Activated naive CD4-positive, alpha-beta T cell treated with anti-CD3 and anti-CD28 coated beads for 36 hours (primary cell): ENCODE data around the gene SERTM1. TPM values are rescaled to one million over a fixed set of nuclear protein-coding genes. Genes with fewer than 3 reads are reported as not detected.

Source experiments
- CTCF ChIA-PET: fragments of 350-600 bp; sonication (Branson Sonifier 250); formaldehyde crosslinking; loops from one replicate; lab custom pipeline; 2021; ENCODE audit warnings: antibody characterized with exemption; lab: Charles Lee
- DNase-seq: peaks from one replicate; pipeline ENCODE4 v3.0.0-alpha.2; 2020
- H3K27ac Mint-ChIP-seq: one replicate; pipeline ENCODE4 v1.8.0; 2021; ENCODE audit warnings: mild to moderate bottlenecking, mixed read lengths
- H3K27me3 Mint-ChIP-seq: one replicate; pipeline ENCODE4 v1.8.0; 2021; ENCODE audit warnings: low read depth, mixed read lengths
- H3K36me3 Mint-ChIP-seq: one replicate; pipeline ENCODE4 v1.8.0; 2021; ENCODE audit warnings: low read depth, mixed read lengths
- H3K4me1 Mint-ChIP-seq: one replicate; pipeline ENCODE4 v1.8.0; 2021; ENCODE audit warnings: low read depth, mixed read lengths
- H3K4me3 Mint-ChIP-seq: one replicate; pipeline ENCODE4 v1.8.0; 2021; ENCODE audit warnings: mild to moderate bottlenecking, moderate library complexity, mixed read lengths
- H3K9me3 Mint-ChIP-seq: one replicate; pipeline ENCODE4 v1.8.0; 2021; ENCODE audit warnings: mixed read lengths
- intact Hi-C: fragments of 100-400 bp; cut with micrococcal nuclease; formaldehyde crosslinking; loops from one replicate; pipeline ENCODE4 v1.15.1; 2023
- total RNA-seq, 2 experiments: library from RNA; stranded (reverse); gene quantifications; one replicate each; pipeline ENCODE4 v1.2.3, GENCODE V29; 2021

Gene SERTM1
- total RNA-seq, 2 experiments from 2014 or later, result not detected

GRCh38 chr13:36715841-36716240 is 42.0 kb downstream of the SERTM1 start:
- intact Hi-C loops, result no loop called here
- Mint-ChIP-seq H3K36me3 (no peaks in the 10 kb centered on the region), H3K27ac (no peak overlapping the region), H3K9me3 (no peaks in the 10 kb centered on the region), H3K4me1 (no peaks in the 10 kb centered on the region), H3K27me3 (peaks cover 17% of the 10 kb centered on the region), H3K4me3 (no peak overlapping the region)
- CTCF ChIA-PET, result no interaction called here
- DNase-seq, result no peak

DNA sequence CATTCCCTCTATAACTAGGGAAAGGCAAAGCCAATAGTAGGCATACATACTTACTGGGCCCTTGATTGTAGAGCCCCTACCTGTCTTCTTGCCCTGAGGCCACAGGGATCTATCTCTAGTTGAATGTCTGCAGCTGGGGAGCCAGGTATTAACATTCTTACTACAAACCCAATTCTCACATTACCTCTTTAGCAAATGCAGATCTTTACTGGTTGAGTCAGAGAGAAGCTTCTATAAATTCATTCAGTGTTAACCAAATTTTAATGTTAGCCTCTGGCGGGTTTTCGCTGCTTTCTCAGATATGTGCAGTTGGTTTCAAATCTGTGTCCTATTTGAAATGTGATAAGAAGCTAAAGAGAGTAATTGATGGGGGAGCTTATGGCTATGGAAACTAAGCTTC is 43.2 kb downstream of the SERTM1 start:
- CTCF ChIA-PET, result interaction anchor here (0.6 kb wide), 1 partner anchor 263 kb away, joined by 3 read pairs; no protein-coding TSS in a partner anchor
- Mint-ChIP-seq H3K4me1 (no peaks in the 10 kb centered on the region), H3K27ac (no peak overlapping the region)

GRCh38 chr13:36717966-36718545 is 44.2 kb downstream of the SERTM1 start:
- no peak for DNase-seq
- H3K36me3 Mint-ChIP-seq, result no peaks in the 10 kb centered on the region
- H3K27me3 Mint-ChIP-seq, result peaks cover 22% of the 10 kb centered on the region
- no peaks in the 10 kb centered on the region for H3K9me3 Mint-ChIP-seq
- CTCF ChIA-PET, result interaction anchor here (1.0 kb wide), 1 partner anchor 13 kb away, joined by 4 read pairs; no protein-coding TSS in a partner anchor
- no peak overlapping the region for H3K27ac Mint-ChIP-seq
- no peak overlapping the region for H3K4me3 Mint-ChIP-seq
- intact Hi-C loops, result no loop called here
- H3K4me1 Mint-ChIP-seq, result no peaks in the 10 kb centered on the region

More for the DNA sequence above, 43.2 kb downstream of the SERTM1 start:
- Mint-ChIP-seq H3K36me3 (no peaks in the 10 kb centered on the region), H3K27me3 (peaks cover 23% of the 10 kb centered on the region), H3K9me3 (no peaks in the 10 kb centered on the region), H3K4me3 (no peak overlapping the region)
- DNase-seq, result no peak
- intact Hi-C loops, result no loop called here

GRCh38 chr13:36718686-36719085 is 44.9 kb downstream of the SERTM1 start:
- CTCF ChIA-PET, result interaction anchor here (1.0 kb wide), 1 partner anchor 13 kb away, joined by 4 read pairs; no protein-coding TSS in a partner anchor

GRCh38 chr13:36724141-36724540 is 50.3 kb downstream of the SERTM1 start:
- H3K36me3 Mint-ChIP-seq, result no peaks in the 10 kb centered on the region
- CTCF ChIA-PET, result no interaction called here
- no peak overlapping the region for H3K4me3 Mint-ChIP-seq
- no peaks in the 10 kb centered on the region for H3K4me1 Mint-ChIP-seq
- H3K27ac Mint-ChIP-seq, result no peak overlapping the region
- intact Hi-C loops, result no loop called here
- H3K27me3 Mint-ChIP-seq, result peaks cover 17% of the 10 kb centered on the region
- no peaks in the 10 kb centered on the region for H3K9me3 Mint-ChIP-seq
- no peak for DNase-seq

More at GRCh38 chr13:36718686-36719085, 44.9 kb downstream of the SERTM1 start:
- intact Hi-C loops, result no loop called here
- no peak overlapping the region for H3K27ac Mint-ChIP-seq
- no peak overlapping the region for H3K4me3 Mint-ChIP-seq
- no peaks in the 10 kb centered on the region for H3K36me3 Mint-ChIP-seq
- DNase-seq, result no peak
- H3K27me3 Mint-ChIP-seq, result peaks cover 22% of the 10 kb centered on the region
- no peaks in the 10 kb centered on the region for H3K9me3 Mint-ChIP-seq
- H3K4me1 Mint-ChIP-seq, result no peaks in the 10 kb centered on the region

GRCh38 chr13:36725936-36726335 is 52.1 kb downstream of the SERTM1 start:
- CTCF ChIA-PET, result interaction anchor here (1.3 kb wide), 1 partner anchor 10 kb away, joined by 4 read pairs; no protein-coding TSS in a partner anchor
- Mint-ChIP-seq H3K9me3 (no peaks in the 10 kb centered on the region), H3K36me3 (no peaks in the 10 kb centered on the region), H3K27ac (no peak overlapping the region), H3K4me1 (no peaks in the 10 kb centered on the region), H3K27me3 (peaks cover 15% of the 10 kb centered on the region), H3K4me3 (no peak overlapping the region)
- intact Hi-C loops, result no loop called here
- DNase-seq, result no peak

- Mint-ChIP-seq H3K4me1 (no peaks in the 10 kb centered on the region), H3K36me3 (no peaks in the 10 kb centered on the region), H3K27ac (no peak overlapping the region), H3K9me3 (no peaks in the 10 kb centered on the region), H3K27me3 (peaks cover 3% of the 10 kb centered on the region), H3K4me3 (no peak overlapping the region)
- intact Hi-C loops, result no loop called here
- no peak for DNase-seq
- CTCF ChIA-PET, result interaction anchor here (1.6 kb wide), 1 partner anchor 9 kb away, joined by 7 read pairs; no protein-coding TSS in a partner anchor
Measured at GRCh38 chr13:36728006-36728405, 54.2 kb downstream of the SERTM1 start.

DNA sequence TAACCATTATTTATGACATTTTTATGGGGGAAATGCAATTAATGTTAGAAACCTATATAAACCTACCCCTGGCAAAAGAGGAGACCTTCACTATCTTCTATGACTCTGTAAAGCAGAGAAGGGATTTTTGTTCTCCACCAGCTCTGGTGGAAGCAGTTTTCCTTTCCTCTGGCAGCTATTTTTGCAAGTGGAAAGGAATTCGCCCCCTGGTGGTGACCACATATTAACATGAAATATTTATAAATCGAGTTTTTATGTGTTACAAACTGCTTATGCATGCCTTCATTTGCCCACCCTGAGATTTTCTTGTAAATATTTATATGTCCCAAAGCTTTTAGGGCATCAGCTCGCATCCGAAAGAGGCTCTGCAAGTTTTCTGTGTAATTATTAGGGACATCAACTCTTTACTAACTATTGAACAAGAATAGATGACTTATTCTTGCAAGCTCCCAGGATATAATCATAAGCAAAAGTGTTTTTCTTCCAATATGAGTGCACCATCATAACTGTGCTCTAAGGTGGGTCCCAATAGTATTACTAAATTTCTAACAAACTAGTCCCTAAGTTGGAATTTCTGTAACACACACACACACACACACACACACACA is 62.4 kb downstream of the SERTM1 start:
- H3K4me1 Mint-ChIP-seq, result no peaks in the 10 kb centered on the region
- H3K36me3 Mint-ChIP-seq, result no peaks in the 10 kb centered on the region
- H3K27ac Mint-ChIP-seq, result no peak overlapping the region
- H3K27me3 Mint-ChIP-seq, result peaks cover 4% of the 10 kb centered on the region
- no peak overlapping the region for H3K4me3 Mint-ChIP-seq
- CTCF ChIA-PET, result interaction anchor here (0.5 to 4.7 kb wide), 21 partner anchors 9 to 757 kb away, joined by 3 to 31 read pairs (median 4); no protein-coding TSS in a partner anchor
- DNase-seq, result peak; percentile 50
- intact Hi-C loops, result loop anchor here (1.0 kb wide), 3 partner anchors 316 to 453 kb away; partner anchors contain the start of gene SPART
- no peaks in the 10 kb centered on the region for H3K9me3 Mint-ChIP-seq

DNA sequence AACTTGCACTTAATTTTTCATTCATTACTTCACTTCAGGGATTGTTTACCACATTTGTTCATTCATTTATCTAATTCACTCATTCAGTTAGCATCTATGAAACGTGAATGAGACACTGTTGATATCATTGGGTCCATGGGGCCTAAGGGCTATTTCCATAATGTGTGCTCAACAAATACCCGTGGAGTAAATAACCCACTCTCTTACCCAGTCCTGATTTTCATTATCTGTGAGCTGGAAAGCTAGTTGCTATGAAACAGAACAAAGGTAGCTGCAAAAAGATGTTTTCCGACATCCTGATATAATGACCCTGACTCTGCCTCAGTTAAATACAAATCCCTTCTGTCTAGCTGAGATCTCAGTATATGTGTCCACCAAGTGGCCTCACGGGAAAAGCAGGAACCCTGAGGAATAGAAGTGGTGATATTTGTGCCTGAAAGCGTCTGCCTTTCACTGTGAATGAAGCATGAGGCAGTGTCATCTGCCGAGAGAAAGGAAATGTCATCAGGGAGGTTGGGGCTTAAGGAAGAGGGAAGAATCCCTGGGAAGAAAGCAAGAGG is 63.8 kb downstream of the SERTM1 start:
- intact Hi-C loops, result no loop called here
- Mint-ChIP-seq H3K9me3 (no peaks in the 10 kb centered on the region), H3K27me3 (peaks cover 4% of the 10 kb centered on the region), H3K4me1 (no peaks in the 10 kb centered on the region), H3K4me3 (no peak overlapping the region), H3K36me3 (no peaks in the 10 kb centered on the region), H3K27ac (no peak overlapping the region)
- DNase-seq, result no peak
- CTCF ChIA-PET, result interaction anchor here (0.6 to 4.7 kb wide), 9 partner anchors 9 to 455 kb away, joined by 3 to 31 read pairs (median 3); no protein-coding TSS in a partner anchor

DNA sequence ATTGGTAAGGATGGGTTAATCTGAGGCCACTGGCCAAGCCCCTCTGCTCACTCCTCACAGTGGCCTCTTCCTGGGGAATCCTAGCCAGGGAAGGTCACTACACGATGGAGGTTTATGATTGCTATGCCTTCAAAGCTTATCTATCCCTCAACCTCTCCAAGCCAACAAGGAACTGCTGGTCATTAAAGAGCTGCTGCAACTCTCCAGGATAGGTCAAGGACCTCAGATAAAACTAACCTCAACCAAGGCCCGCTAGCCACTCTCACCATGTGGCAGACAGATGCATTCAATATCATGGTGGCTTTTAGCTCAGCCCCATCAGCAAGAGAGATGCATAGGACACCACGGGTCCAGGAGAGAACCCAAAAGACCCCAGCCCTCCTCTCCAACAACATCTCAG is 71.6 kb downstream of the SERTM1 start:
- no peak overlapping the region for H3K4me3 Mint-ChIP-seq
- no peaks in the 10 kb centered on the region for H3K4me1 Mint-ChIP-seq
- no peak overlapping the region for H3K27ac Mint-ChIP-seq
- H3K27me3 Mint-ChIP-seq, result peaks cover 1% of the 10 kb centered on the region
- CTCF ChIA-PET, result interaction anchor here (0.5 to 2.1 kb wide), 2 partner anchors 10 to 40 kb away, joined by 7 to 12 read pairs; no protein-coding TSS in a partner anchor
- no peaks in the 10 kb centered on the region for H3K36me3 Mint-ChIP-seq
- H3K9me3 Mint-ChIP-seq, result no peaks in the 10 kb centered on the region
- intact Hi-C loops, result no loop called here
- DNase-seq, result no peak

DNA sequence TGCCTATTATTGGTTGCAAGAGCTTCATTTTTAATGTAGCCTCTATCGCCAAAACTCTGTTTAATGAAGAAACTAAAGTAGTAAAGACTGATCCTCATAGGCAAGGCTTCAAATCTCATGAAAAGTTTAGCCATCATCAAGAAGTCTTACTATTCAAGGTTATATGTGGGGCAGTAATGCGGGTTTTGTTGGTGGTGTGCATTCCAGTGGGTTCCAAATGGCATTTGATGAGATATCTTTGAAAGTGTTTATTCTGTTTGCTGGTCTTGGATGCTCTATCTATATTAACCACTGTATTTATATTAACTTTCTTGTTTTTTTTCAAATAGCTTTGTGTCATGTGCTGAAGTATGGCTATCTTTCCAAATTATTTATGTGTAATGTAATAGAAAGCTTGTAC is 72.2 kb downstream of the SERTM1 start:
- no peaks in the 10 kb centered on the region for H3K9me3 Mint-ChIP-seq
- DNase-seq, result no peak
- intact Hi-C loops, result no loop called here
- no peak overlapping the region for H3K27ac Mint-ChIP-seq
- CTCF ChIA-PET, result interaction anchor here (0.6 to 2.1 kb wide), 3 partner anchors 10 to 463 kb away, joined by 3 to 12 read pairs (median 6); no protein-coding TSS in a partner anchor
- H3K4me3 Mint-ChIP-seq, result no peak overlapping the region
- peaks cover 2% of the 10 kb centered on the region for H3K27me3 Mint-ChIP-seq
- H3K4me1 Mint-ChIP-seq, result no peaks in the 10 kb centered on the region
- no peaks in the 10 kb centered on the region for H3K36me3 Mint-ChIP-seq
